Natural killer cell (primary cell): Measurements from ENCODE around the gene MTMR12. TPM values are rescaled to one million over a fixed set of nuclear protein-coding genes. Genes with fewer than 3 reads are reported as not detected.

Experiments
- ATAC-seq, 3 donors: fragments of 150-1000 bp in 2 of 3; fragments of 200-7000 bp in 1 of 3; cut with Tn5 transposase; 1 replicate in 1 of 3; 2 replicates in 2 of 3; pipeline ENCODE4 v1.10.0; 2021; ENCODE audit warnings: mild to moderate bottlenecking in 2 of 3, moderate library complexity in 2 of 3
- DNase-seq, 2 donors: peaks; one replicate each; pipeline versions ENCODE4 v3.0.0 to v3.0.0-alpha.2; 2013 to 2021; ENCODE audit warnings: mixed read lengths in 1 of 2
- H3K27ac ChIP-seq: one replicate; pipeline ENCODE4 v1.5.1; 2013; ENCODE audit warnings: mild to moderate bottlenecking, low read length
- H3K27me3 ChIP-seq: one replicate; pipeline ENCODE4 v1.6.1; 2013; ENCODE audit warnings: low read length; ENCODE audit not compliant: control insufficient read depth, insufficient read depth
- H3K36me3 ChIP-seq: one replicate; pipeline ENCODE4 v1.6.1; 2013; ENCODE audit warnings: low read length; ENCODE audit not compliant: control insufficient read depth, insufficient read depth
- H3K4me1 ChIP-seq: one replicate; pipeline ENCODE4 v1.6.1; 2013; ENCODE audit warnings: low read length; ENCODE audit not compliant: control insufficient read depth, insufficient read depth
- H3K4me3 ChIP-seq: one replicate; pipeline ENCODE4 v1.5.1; 2013; ENCODE audit warnings: low read length
- H3K9me3 ChIP-seq: one replicate; pipeline ENCODE4 v1.6.1; 2013; ENCODE audit warnings: low read length; ENCODE audit not compliant: control insufficient read depth, insufficient read depth
- H3K27ac Mint-ChIP-seq, 2 donors: one replicate each; pipeline ENCODE4 v1.8.0; 2022; ENCODE audit warnings: mild to moderate bottlenecking in 2 of 2, mixed read lengths in 2 of 2, moderate library complexity in 1 of 2
- H3K27me3 Mint-ChIP-seq, 2 donors: one replicate each; pipeline ENCODE4 v1.8.0; 2022; ENCODE audit warnings: low read depth in 2 of 2, mixed read lengths in 2 of 2
- H3K36me3 Mint-ChIP-seq: one replicate; pipeline ENCODE4 v1.8.0; 2022; ENCODE audit warnings: mixed read lengths
- H3K4me1 Mint-ChIP-seq, 2 donors: one replicate each; pipeline ENCODE4 v1.8.0; 2022; ENCODE audit warnings: mixed read lengths in 2 of 2
- H3K4me3 Mint-ChIP-seq: one replicate; pipeline ENCODE4 v1.8.0; 2022; ENCODE audit warnings: mild to moderate bottlenecking, moderate library complexity, mixed read lengths
- H3K9me3 Mint-ChIP-seq, 2 donors: one replicate each; pipeline ENCODE4 v1.8.0; 2022; ENCODE audit warnings: mixed read lengths in 2 of 2
- CTCF ChIP-seq: fragments of 200-600 bp; IDR thresholded peaks from one replicate; pipeline ENCODE4 v1.8.0; 2022; ENCODE audit warnings: antibody characterized with exemption
- WGBS: methylation state at CpG from one replicate; pipeline ENCODE4 v1.1.7; 2013; ENCODE audit warnings: missing lambda C conversion rate; ENCODE audit not compliant: insufficient coverage; 5-methylcytosine and 5-hydroxymethylcytosine counted together
- intact Hi-C: fragments of 100-400 bp; cut with micrococcal nuclease; formaldehyde crosslinking; loops from one replicate; pipeline ENCODE4 v1.14.2; 2022
- total RNA-seq, 4 donors: library from RNA; stranded (reverse); fragments of 120-200 nt in 1 of 4; gene quantifications; one replicate each; pipeline versions ENCODE4 v1.2.3 to v1.2.4, GENCODE V29; 2013 to 2022

Gene MTMR12
- total RNA-seq, 3 donors from 2014 or later (not counting 1 experiment from before 2014, with no cell fraction given): 36.9 to 47.7 (median 39.8) TPM

- peaks cover 30 to 36% of the 10 kb centered on the region in 2 donors for H3K4me1 Mint-ChIP-seq
- no peak for DNase-seq
- no peak for ATAC-seq
- no peak overlapping the region for H3K4me3 Mint-ChIP-seq
- peaks cover 6% of the 10 kb centered on the region for H3K36me3 Mint-ChIP-seq
- Histone ChIP-seq H3K4me1 (peaks cover 25% of the 10 kb centered on the region), H3K27ac (no peak overlapping the region), H3K36me3 (peaks cover 54% of the 10 kb centered on the region), H3K4me3 (no peak overlapping the region), H3K9me3 (no peaks in the 10 kb centered on the region), H3K27me3 (no peaks in the 10 kb centered on the region)
- no peaks in the 10 kb centered on the region for H3K9me3 Mint-ChIP-seq
- no peaks in the 10 kb centered on the region for H3K27me3 Mint-ChIP-seq
- intact Hi-C loops: loop anchor here (5.0 kb wide), 1 partner anchor 359 kb away; no protein-coding TSS in a partner anchor
- WGBS: 90% methylated on average over 3 of the region's 3 CpGs
- TF ChIP-seq CTCF: no peak
- peak overlapping the region; percentile 94 to 97 for H3K27ac Mint-ChIP-seq
Measured at GRCh38 chr5:32233220-32233695, 79.5 kb downstream of the MTMR12 start.

- Mint-ChIP-seq H3K4me3 (peak overlapping the region; percentile 59), H3K9me3 (no peaks in the 10 kb centered on the region), H3K27ac (peak overlapping the region; percentile 94 to 97), H3K4me1 (peaks cover 30 to 36% of the 10 kb centered on the region in 2 donors), H3K36me3 (peaks cover 6% of the 10 kb centered on the region), H3K27me3 (no peaks in the 10 kb centered on the region)
- Histone ChIP-seq H3K36me3 (peaks cover 51% of the 10 kb centered on the region), H3K9me3 (no peaks in the 10 kb centered on the region), H3K27me3 (no peaks in the 10 kb centered on the region), H3K27ac (peak overlapping the region; percentile 57), H3K4me3 (no peak overlapping the region), H3K4me1 (peaks cover 23% of the 10 kb centered on the region)
- DNase-seq: peak; percentile 81 to 88
- intact Hi-C loops: loop anchor here (1.0 to 5.0 kb wide), 2 partner anchors 97 to 360 kb away; no protein-coding TSS in a partner anchor
- peak; percentile 87 for TF ChIP-seq CTCF
- 45% methylated on average over 11 of the region's 11 CpGs for WGBS
- ATAC-seq: peak; percentile 92 to 95 (median 93)
Measured at GRCh38 chr5:32232441-32233219, 80.1 kb downstream of the MTMR12 start.

GRCh38 chr5:32231929-32232328 lies 80.8 kb downstream of the MTMR12 start:
- Histone ChIP-seq H3K36me3 (peaks cover 48% of the 10 kb centered on the region), H3K27me3 (no peaks in the 10 kb centered on the region), H3K4me1 (peaks cover 23% of the 10 kb centered on the region), H3K27ac (no peak overlapping the region), H3K9me3 (no peaks in the 10 kb centered on the region), H3K4me3 (no peak overlapping the region)
- no peaks in the 10 kb centered on the region for H3K9me3 Mint-ChIP-seq
- 49% methylated on average over 8 of the region's 8 CpGs for WGBS
- peak; percentile 24 to 48 (median 45) for ATAC-seq
- H3K36me3 Mint-ChIP-seq: peaks cover 6% of the 10 kb centered on the region
- peak overlapping the region; percentile 94 to 97 for H3K27ac Mint-ChIP-seq
- TF ChIP-seq CTCF: no peak
- H3K4me3 Mint-ChIP-seq: peak overlapping the region; percentile 59
- no peaks in the 10 kb centered on the region for H3K27me3 Mint-ChIP-seq
- peaks cover 30 to 36% of the 10 kb centered on the region in 2 donors for H3K4me1 Mint-ChIP-seq
- intact Hi-C loops: loop anchor here (1.0 to 5.0 kb wide), 2 partner anchors 97 to 360 kb away; no protein-coding TSS in a partner anchor
- DNase-seq: no peak
